GM20000 (cell line): ENCODE measurements around the gene EZH1.
A peak's percentile ranks its signal among the peaks of the same experiment; 100 is the strongest.
"Not testable (repeated sequence)": the region's sequence is repeated elsewhere in the genome, so short reads cannot be mapped to it uniquely, and the experiment has no call there.

Source experiments
- DNase-seq: peaks from one replicate; pipeline ENCODE4 v3.0.0; 2012; ENCODE audit warnings: low spot score
- TF ChIP-seq, protein P1 (sequence below): IDR thresholded peaks from 2 replicates; pipeline ENCODE4 v1.5.1; 2012; ENCODE audit warnings: mild to moderate bottlenecking, control low read depth; ENCODE audit errors: extremely low read depth, missing control alignments

Gene EZH1

DNA sequence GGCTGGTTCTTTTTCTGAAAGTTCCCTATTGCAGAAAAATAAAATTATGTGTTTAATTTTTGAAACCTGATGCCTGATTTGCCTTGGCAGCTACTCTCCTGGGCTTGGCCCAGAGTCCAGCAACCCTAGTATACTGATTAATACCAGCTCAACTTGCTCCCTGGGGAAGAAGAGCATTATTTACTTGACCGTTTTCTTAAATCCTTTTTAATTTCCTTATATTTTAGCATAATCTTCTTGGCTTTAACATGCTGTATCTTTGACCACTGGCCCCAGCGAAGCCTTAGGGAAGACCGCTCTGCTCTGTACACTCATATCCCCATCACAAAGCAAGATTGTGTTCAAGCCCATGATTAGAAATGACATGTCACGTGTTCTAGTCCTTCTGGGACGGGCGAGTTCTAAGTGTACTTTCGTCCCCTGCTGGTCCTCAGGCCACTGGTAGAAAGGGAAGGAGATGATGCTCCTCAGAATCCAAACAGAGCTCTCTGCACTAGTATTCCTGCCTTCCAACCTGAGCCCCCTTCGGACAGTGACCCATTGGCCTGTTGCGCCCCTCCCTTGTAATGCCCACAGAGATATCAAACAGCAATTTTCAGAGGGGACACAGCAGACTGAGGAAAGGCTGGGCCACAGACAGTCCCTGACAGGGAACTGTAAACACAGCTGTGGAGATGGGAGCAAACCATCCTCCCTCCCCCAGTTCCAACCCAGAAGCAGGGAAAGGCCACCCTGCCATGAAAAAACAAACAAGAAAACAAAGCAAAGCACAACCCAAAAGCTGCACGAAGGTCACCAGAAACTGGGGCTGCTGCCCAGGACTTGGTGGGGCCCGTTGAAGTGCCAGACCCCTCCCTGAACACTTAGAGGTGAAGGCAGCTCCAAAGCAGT is 4.3 kb upstream of the EZH1 start:
- no peak for DNase-seq
- TF ChIP-seq, protein P1, sequence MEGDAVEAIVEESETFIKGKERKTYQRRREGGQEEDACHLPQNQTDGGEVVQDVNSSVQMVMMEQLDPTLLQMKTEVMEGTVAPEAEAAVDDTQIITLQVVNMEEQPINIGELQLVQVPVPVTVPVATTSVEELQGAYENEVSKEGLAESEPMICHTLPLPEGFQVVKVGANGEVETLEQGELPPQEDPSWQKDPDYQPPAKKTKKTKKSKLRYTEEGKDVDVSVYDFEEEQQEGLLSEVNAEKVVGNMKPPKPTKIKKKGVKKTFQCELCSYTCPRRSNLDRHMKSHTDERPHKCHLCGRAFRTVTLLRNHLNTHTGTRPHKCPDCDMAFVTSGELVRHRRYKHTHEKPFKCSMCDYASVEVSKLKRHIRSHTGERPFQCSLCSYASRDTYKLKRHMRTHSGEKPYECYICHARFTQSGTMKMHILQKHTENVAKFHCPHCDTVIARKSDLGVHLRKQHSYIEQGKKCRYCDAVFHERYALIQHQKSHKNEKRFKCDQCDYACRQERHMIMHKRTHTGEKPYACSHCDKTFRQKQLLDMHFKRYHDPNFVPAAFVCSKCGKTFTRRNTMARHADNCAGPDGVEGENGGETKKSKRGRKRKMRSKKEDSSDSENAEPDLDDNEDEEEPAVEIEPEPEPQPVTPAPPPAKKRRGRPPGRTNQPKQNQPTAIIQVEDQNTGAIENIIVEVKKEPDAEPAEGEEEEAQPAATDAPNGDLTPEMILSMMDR = no peak

DNA sequence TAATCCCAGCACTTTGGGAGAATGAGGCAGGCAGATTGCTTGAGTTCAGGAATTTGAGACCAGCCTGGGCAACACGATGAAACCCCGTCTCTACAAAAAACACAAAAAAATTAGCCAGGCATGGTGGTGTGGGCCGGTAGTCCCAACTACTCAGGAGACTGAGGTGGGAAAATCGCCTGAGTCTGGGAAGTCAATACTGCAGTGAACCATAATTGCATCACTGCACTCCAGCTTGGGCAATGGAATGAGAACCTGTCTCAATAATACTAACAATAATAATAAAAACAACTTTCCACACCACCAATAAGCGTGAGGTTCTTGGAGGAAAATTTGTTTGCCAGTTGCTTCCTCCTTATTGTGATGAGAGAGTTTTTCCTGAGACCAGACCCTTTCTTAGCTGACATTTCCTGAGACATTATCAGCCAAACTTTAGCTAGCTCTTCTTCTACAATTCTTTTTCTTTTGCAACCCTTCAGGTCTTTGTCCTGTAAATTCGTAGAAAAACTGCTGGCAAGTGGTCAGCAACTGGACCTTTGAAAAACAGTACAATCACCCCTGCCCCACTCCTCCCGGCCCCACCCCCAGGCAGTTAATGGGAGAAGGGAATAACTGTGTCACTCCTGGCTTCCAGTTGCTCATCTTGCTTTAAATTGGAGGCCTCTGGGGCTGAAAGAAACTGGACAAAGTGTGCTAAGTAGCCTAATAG is 3.5 kb upstream of the EZH1 start:
- no peak for DNase-seq
- TF ChIP-seq, protein P1 = no peak

DNA sequence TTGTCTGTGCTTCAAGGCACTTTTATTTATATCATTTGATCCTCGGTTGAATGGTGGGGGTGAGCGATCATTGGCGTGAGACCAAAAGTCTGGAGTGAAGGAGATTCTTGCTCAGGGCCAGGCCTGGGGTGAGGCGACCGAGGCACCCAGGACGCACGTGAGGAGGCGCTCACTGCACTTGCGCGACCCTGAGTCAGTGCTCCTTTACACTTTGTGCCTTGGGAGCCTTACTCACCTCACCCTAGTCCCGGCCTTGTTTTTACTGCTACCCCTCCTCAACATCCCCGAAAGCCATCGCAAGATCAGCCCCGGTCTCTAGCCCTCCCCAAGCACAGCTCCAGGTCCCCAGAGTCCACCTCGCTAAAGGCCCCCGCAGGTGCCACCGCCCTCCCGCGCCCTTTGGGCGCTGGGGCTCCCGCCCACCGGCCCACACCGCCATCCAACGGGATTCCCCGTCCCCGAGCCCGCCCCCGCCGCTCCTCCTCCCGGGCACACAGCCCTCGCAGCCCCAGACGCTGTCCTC is 496 bp downstream of the EZH1 start:
- DNase-seq = peak; percentile 74
- TF ChIP-seq, protein P1 = no peak

DNA sequence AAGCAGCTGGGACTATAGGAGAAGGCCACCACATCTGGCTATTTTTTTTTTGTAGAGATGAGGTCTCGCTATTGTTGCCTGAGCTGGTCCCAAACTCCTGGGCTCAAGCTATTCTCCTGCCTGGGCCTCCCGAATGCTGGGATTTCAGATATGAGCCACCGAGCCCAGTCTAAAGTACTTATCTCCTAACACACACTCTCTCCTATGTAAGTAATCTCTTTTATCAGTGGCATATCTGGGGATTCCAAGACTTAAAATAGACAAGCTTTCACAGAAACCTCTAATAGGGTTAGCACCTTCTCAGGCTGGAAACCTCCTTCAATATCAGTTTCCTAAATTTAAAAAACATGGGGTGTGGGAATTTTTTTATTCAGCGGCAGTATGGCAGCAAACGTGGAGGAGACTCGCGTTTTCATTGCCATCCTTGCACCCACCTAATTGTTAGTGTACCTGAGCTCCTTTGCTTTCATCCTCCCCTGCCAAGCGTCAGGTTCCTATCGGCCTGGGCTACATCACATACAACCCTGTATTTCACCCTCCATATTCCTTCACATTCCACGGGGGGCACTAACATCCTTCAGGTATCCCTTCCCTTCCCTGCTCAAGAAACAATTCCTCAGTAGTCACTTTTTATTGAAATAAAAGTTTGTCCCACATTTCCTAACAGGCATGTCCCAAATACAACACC is 1.1 kb downstream of the EZH1 start:
- TF ChIP-seq, protein P1 = no peak
- DNase-seq = no peak

DNA sequence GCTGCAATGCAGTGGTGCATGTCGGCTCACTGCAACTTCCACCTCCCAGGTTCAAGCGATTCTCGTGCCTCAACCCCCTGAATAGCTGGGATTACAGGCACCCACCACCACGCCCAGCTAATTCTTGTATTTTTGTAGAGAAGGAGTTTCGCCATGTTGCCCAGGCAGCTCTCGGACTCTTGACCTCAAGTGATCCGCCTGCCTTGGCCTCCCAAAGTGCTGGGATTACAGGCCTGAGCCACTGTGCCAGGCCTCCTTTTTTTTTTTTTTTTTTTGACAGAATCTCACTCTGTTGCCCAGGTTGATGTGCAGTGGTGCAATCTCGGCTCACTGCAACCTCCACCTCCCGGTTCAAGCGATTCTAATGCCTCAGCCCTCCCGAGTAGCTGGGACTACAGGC is 1.9 kb downstream of the EZH1 start:
- DNase-seq = not testable (repeated sequence)

DNA sequence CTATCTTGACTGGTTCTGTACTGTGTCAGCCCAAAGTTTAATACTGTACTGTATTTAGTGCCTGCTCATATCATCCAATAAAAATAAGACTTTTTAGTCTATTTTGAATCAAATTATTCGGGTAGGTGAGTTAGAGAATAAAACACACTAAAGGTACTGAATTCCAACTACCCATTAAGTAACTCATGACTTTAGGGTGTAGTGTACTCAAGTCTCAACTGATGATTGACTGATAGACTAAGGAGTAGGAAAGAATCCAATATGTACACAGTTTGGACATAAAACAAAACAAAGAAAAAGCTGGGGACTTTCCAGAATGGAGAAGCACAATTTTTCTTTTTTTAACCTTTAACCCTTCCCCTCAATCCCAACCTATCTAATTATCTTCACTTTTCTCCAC is 4.1 kb downstream of the EZH1 start:
- DNase-seq = no peak
- TF ChIP-seq, protein P1 = no peak

DNA sequence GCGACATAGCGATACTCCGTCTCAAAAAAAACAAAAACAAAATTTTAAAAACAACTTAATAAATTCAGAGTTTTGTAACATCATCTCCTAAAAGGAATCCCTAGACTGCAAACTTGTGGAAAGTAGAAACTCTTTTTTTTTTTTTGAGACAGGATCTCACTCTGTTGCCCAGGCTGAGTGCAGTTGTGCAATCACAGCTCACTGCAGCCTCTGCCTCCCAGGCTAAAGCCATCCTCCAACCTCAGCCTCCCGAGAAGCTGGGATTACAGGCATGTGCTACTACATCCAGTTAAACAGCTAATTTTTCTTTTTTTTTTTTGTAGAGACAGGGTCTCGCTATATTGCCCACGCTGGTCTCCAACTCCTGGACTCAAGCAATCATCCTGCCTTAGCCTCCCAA is 19.7 kb downstream of the EZH1 start:
- DNase-seq = no peak
- TF ChIP-seq, protein P1 = no peak
